ENCODE results near the gene GIPC2. TPM values are rescaled to one million over a fixed set of nuclear protein-coding genes. Genes with fewer than 3 reads are reported as not detected.
A peak's percentile ranks its signal among the peaks of the same experiment; 100 is the strongest.

The GIPC2 gene
- polyA plus RNA-seq, 1 donor, result 77.1 TPM

- no peaks in the 10 kb centered on the region for H3K4me1 ChIP-seq (ENCODE audit: control insufficient read depth, insufficient read depth, low read length)
- no peaks in the 10 kb centered on the region for H3K27me3 ChIP-seq (ENCODE audit: control insufficient read depth, insufficient read depth, low read length)
- no peak for DNase-seq
Observed at GRCh38 chr1:78156805-78157521, 111.2 kb downstream of the GIPC2 start.

DNA sequence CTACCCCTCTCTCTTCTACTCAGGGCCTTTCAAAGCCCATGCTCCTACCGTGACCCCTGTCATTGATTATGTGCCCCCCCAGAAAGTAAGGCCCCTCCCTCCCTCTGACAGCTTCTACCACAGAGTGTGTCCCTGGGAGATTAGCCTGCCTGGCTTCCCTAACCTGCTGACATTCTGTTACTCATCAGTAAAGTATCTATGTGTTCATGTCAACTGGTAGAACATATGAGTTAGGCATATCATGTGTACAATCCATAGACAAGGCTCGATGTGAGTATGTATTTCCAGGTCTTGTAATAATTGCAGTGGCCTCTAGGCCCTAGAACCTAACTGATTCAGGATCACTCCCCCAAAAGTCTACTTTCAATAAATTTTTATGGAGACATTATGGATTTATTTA lies 120.0 kb downstream of the GIPC2 start:
- H3K36me3 ChIP-seq (ENCODE audit: control insufficient read depth, insufficient read depth, low read length), result no peaks in the 10 kb centered on the region
- no peaks in the 10 kb centered on the region for H3K27me3 ChIP-seq (ENCODE audit: control insufficient read depth, insufficient read depth, low read length)
- H3K4me1 ChIP-seq (ENCODE audit: control insufficient read depth, insufficient read depth, low read length), result no peaks in the 10 kb centered on the region
- no peak for DNase-seq
- 100% methylated on average over 1 of the region's 2 CpGs for WGBS (ENCODE audit: insufficient coverage, low lambda C conversion rate)
- H3K9me3 ChIP-seq (ENCODE audit: control insufficient read depth, low read depth, low read length), result no peaks in the 10 kb centered on the region
- no peak overlapping the region for H3K4me3 ChIP-seq (ENCODE audit: low read length)
- H3K27ac ChIP-seq (ENCODE audit: low read length), result no peak overlapping the region

More at GRCh38 chr1:78156805-78157521, 111.2 kb downstream of the GIPC2 start:
- H3K27ac ChIP-seq (ENCODE audit: low read length), result no peak overlapping the region
- no peak overlapping the region for H3K4me3 ChIP-seq (ENCODE audit: low read length)
- no peaks in the 10 kb centered on the region for H3K9me3 ChIP-seq (ENCODE audit: control insufficient read depth, low read depth, low read length)
- peaks cover 5% of the 10 kb centered on the region for H3K36me3 ChIP-seq (ENCODE audit: control insufficient read depth, insufficient read depth, low read length)

DNA sequence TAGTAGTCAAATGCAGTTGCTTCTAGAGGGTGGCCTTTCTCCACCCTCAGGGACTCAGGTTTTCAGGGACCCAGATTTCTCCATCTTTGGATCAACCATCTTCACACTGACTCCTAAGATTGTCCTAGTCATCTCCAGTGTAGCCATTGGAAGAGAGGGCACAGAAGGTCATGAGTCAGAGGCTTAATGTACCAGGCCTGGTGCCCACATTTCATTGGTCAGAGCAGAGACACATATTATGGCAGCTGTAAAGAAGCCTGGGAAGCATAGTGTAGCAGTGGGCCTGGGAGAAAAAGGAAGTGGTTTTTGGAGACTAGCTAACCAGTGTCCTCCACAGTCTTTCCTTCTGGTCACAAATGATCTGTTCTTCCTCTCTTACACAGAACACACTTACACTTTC lies 122.5 kb downstream of the GIPC2 start:
- no peaks in the 10 kb centered on the region for H3K4me1 ChIP-seq (ENCODE audit: control insufficient read depth, insufficient read depth, low read length)
- no peaks in the 10 kb centered on the region for H3K36me3 ChIP-seq (ENCODE audit: control insufficient read depth, insufficient read depth, low read length)
- H3K27ac ChIP-seq (ENCODE audit: low read length), result no peak overlapping the region
- H3K27me3 ChIP-seq (ENCODE audit: control insufficient read depth, insufficient read depth, low read length), result no peaks in the 10 kb centered on the region
- DNase-seq, result no peak
- H3K4me3 ChIP-seq (ENCODE audit: low read length), result no peak overlapping the region
- no peaks in the 10 kb centered on the region for H3K9me3 ChIP-seq (ENCODE audit: control insufficient read depth, low read depth, low read length)

- DNase-seq, result no peak
- H3K4me1 ChIP-seq (ENCODE audit: control insufficient read depth, insufficient read depth, low read length), result no peaks in the 10 kb centered on the region
- WGBS (ENCODE audit: insufficient coverage, low lambda C conversion rate), result 83% methylated on average over 1 of the region's 2 CpGs
- no peaks in the 10 kb centered on the region for H3K36me3 ChIP-seq (ENCODE audit: control insufficient read depth, insufficient read depth, low read length)
- no peaks in the 10 kb centered on the region for H3K9me3 ChIP-seq (ENCODE audit: control insufficient read depth, low read depth, low read length)
- no peak overlapping the region for H3K4me3 ChIP-seq (ENCODE audit: low read length)
- H3K27me3 ChIP-seq (ENCODE audit: control insufficient read depth, insufficient read depth, low read length), result no peaks in the 10 kb centered on the region
- no peak overlapping the region for H3K27ac ChIP-seq (ENCODE audit: low read length)
Observed at GRCh38 chr1:78170859-78171258, 125.1 kb downstream of the GIPC2 start.

- Histone ChIP-seq H3K27ac (ENCODE audit: low read length) (no peak overlapping the region), H3K4me1 (ENCODE audit: control insufficient read depth, insufficient read depth, low read length) (no peaks in the 10 kb centered on the region), H3K9me3 (ENCODE audit: control insufficient read depth, low read depth, low read length) (no peaks in the 10 kb centered on the region), H3K36me3 (ENCODE audit: control insufficient read depth, insufficient read depth, low read length) (no peaks in the 10 kb centered on the region), H3K4me3 (ENCODE audit: low read length) (no peak overlapping the region), H3K27me3 (ENCODE audit: control insufficient read depth, insufficient read depth, low read length) (no peaks in the 10 kb centered on the region)
- 83% methylated on average over 2 of the region's 3 CpGs for WGBS (ENCODE audit: insufficient coverage, low lambda C conversion rate)
- no peak for DNase-seq
Observed at GRCh38 chr1:78171736-78172590, 126.2 kb downstream of the GIPC2 start.

DNA sequence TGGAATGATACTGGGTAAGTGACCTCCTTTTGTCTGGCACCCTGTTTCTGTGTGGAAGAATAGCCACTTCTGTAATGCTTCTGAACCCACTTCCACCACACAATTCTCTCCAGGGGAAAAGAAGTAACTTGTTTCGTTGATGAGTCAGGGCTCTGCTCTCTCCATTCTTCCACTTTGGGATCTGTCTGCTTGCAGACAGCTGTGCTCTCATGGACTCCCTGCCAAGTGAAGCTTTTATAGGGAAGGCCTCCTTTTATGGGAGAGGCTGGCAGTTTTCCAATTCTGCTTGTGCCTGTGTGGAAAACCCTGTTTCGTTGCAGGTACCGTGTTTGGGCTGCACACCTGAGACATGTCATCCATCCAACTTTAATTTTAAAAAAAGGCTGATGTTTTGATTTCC lies 130.7 kb downstream of the GIPC2 start:
- Histone ChIP-seq H3K9me3 (ENCODE audit: control insufficient read depth, low read depth, low read length) (no peaks in the 10 kb centered on the region), H3K27me3 (ENCODE audit: control insufficient read depth, insufficient read depth, low read length) (no peaks in the 10 kb centered on the region), H3K36me3 (ENCODE audit: control insufficient read depth, insufficient read depth, low read length) (no peaks in the 10 kb centered on the region), H3K27ac (ENCODE audit: low read length) (no peak overlapping the region), H3K4me3 (ENCODE audit: low read length) (no peak overlapping the region), H3K4me1 (ENCODE audit: control insufficient read depth, insufficient read depth, low read length) (no peaks in the 10 kb centered on the region)
- no peak for DNase-seq
- WGBS (ENCODE audit: insufficient coverage, low lambda C conversion rate), result no CpG with 5 or more reads among the region's 3 CpGs

GRCh38 chr1:78177708-78178270 lies 132.0 kb downstream of the GIPC2 start:
- H3K27ac ChIP-seq (ENCODE audit: low read length), result no peak overlapping the region
- no CpG with 5 or more reads among the region's 3 CpGs for WGBS (ENCODE audit: insufficient coverage, low lambda C conversion rate)
- peak in 1 of 2 donors; percentile 11 for DNase-seq

GRCh38 chr1:78178816-78179215 lies 133.1 kb downstream of the GIPC2 start:
- Histone ChIP-seq H3K4me1 (ENCODE audit: control insufficient read depth, insufficient read depth, low read length) (no peaks in the 10 kb centered on the region), H3K27ac (ENCODE audit: low read length) (no peak overlapping the region), H3K4me3 (ENCODE audit: low read length) (no peak overlapping the region), H3K9me3 (ENCODE audit: control insufficient read depth, low read depth, low read length) (no peaks in the 10 kb centered on the region), H3K36me3 (ENCODE audit: control insufficient read depth, insufficient read depth, low read length) (no peaks in the 10 kb centered on the region), H3K27me3 (ENCODE audit: control insufficient read depth, insufficient read depth, low read length) (no peaks in the 10 kb centered on the region)
- no CpG with 5 or more reads among the region's 4 CpGs for WGBS (ENCODE audit: insufficient coverage, low lambda C conversion rate)
- no peak for DNase-seq

More at GRCh38 chr1:78177708-78178270, 132.0 kb downstream of the GIPC2 start:
- no peaks in the 10 kb centered on the region for H3K4me1 ChIP-seq (ENCODE audit: control insufficient read depth, insufficient read depth, low read length)
- H3K9me3 ChIP-seq (ENCODE audit: control insufficient read depth, low read depth, low read length), result no peaks in the 10 kb centered on the region
- no peak overlapping the region for H3K4me3 ChIP-seq (ENCODE audit: low read length)
- H3K36me3 ChIP-seq (ENCODE audit: control insufficient read depth, insufficient read depth, low read length), result no peaks in the 10 kb centered on the region
- no peaks in the 10 kb centered on the region for H3K27me3 ChIP-seq (ENCODE audit: control insufficient read depth, insufficient read depth, low read length)

- WGBS (ENCODE audit: insufficient coverage, low lambda C conversion rate), result 100% methylated on average over 1 of the region's 3 CpGs
- Histone ChIP-seq H3K27me3 (ENCODE audit: control insufficient read depth, insufficient read depth, low read length) (no peaks in the 10 kb centered on the region), H3K27ac (ENCODE audit: low read length) (no peak overlapping the region), H3K9me3 (ENCODE audit: control insufficient read depth, low read depth, low read length) (no peaks in the 10 kb centered on the region), H3K4me3 (ENCODE audit: low read length) (no peak overlapping the region), H3K4me1 (ENCODE audit: control insufficient read depth, insufficient read depth, low read length) (no peaks in the 10 kb centered on the region), H3K36me3 (ENCODE audit: control insufficient read depth, insufficient read depth, low read length) (no peaks in the 10 kb centered on the region)
- DNase-seq, result no peak
Observed at GRCh38 chr1:78184460-78185072, 138.8 kb downstream of the GIPC2 start.

Data from large intestine (tissue), 3 donors.